IMR-90 (cell line): Measurements from ENCODE around the gene EID2B. TPM values are rescaled to one million over a fixed set of nuclear protein-coding genes. Genes with fewer than 3 reads are reported as not detected.

Source experiments
- ATAC-seq: fragments of 200-7000 bp; cut with Tn5 transposase; 2 replicates; pipeline ENCODE4 v1.9.1; 2020; ENCODE audit warnings: low read depth, mild to moderate bottlenecking, moderate library complexity
- BruUV-seq: library from RNA; stranded (reverse); fragments of 400-500 nt; replicated peaks from 2 replicates; lab custom pipeline; 2021; lab: Mats Ljungman, UMichigan
- CTCF ChIA-PET: fragments of 300-600 bp; formaldehyde crosslinking; extraction: SDS; loops from one replicate; lab custom pipeline; 2021; ENCODE audit warnings: antibody characterized with exemption; lab: Yijun Ruan, JAX
- POLR2A ChIA-PET: fragments of 300-600 bp; sonication (Branson Sonifier 250); formaldehyde crosslinking; loops from one replicate; lab custom pipeline; 2022; ENCODE audit warnings: antibody characterized with exemption; ENCODE audit not compliant: unreplicated experiment; lab: Charles Lee
- DNase-seq: peaks from one replicate; pipeline ENCODE4 v3.0.0; 2013
- H2AFZ ChIP-seq: replicated peaks from 2 replicates; pipeline ENCODE3; 2013; ENCODE audit warnings: low read length, mild to moderate bottlenecking; ENCODE audit not compliant: poor library complexity
- H2AK5ac ChIP-seq: 2 replicates; pipeline ENCODE4 v1.6.1; 2013; ENCODE audit warnings: low read depth, low read length, inconsistent platforms
- H2AK9ac ChIP-seq: replicated peaks from 2 replicates; pipeline ENCODE3; 2013; ENCODE audit warnings: mild to moderate bottlenecking, low read depth, low read length, moderate library complexity; ENCODE audit not compliant: poor library complexity
- H2BK120ac ChIP-seq: 2 replicates; pipeline ENCODE4 v1.6.1; 2013; ENCODE audit warnings: low read depth, low read length, inconsistent platforms
- H2BK15ac ChIP-seq: 3 replicates; pipeline ENCODE4 v1.6.1; 2013; ENCODE audit warnings: low read depth, low read length, inconsistent platforms
- H2BK20ac ChIP-seq: 2 replicates; pipeline ENCODE4 v1.6.1; 2013; ENCODE audit warnings: low read depth, mild to moderate bottlenecking, inconsistent platforms, low read length, moderate library complexity
- H2BK5ac ChIP-seq: 2 replicates; pipeline ENCODE4 v1.6.1; 2013; ENCODE audit warnings: mild to moderate bottlenecking, low read depth, low read length, inconsistent platforms; ENCODE audit not compliant: poor library complexity, severe bottlenecking
- H3K14ac ChIP-seq: replicated peaks from 2 replicates; pipeline ENCODE4 v1.6.1; 2013; ENCODE audit warnings: low read depth, low read length, inconsistent platforms
- H3K18ac ChIP-seq: 2 replicates; pipeline ENCODE4 v1.6.1; 2013; ENCODE audit warnings: low read depth, low read length, control low read depth
- H3K23ac ChIP-seq: 2 replicates; pipeline ENCODE4 v1.6.1; 2013; ENCODE audit warnings: low read depth, low read length, inconsistent platforms
- H3K27ac ChIP-seq: 2 replicates; pipeline ENCODE4 v1.5.1; 2013; ENCODE audit warnings: mild to moderate bottlenecking, control low read depth, low read length; ENCODE audit not compliant: insufficient read depth
- H3K27me3 ChIP-seq: 2 replicates; pipeline ENCODE4 v1.6.1; 2013; ENCODE audit warnings: low read length; ENCODE audit not compliant: control insufficient read depth, insufficient read depth
- H3K36me3 ChIP-seq: 2 replicates; pipeline ENCODE4 v1.6.1; 2013; ENCODE audit warnings: low read length, mixed read lengths; ENCODE audit not compliant: control insufficient read depth, insufficient read depth
- H3K4ac ChIP-seq: 2 replicates; pipeline ENCODE4 v1.6.1; 2013; ENCODE audit warnings: low read depth, low read length, inconsistent platforms
- H3K4me1 ChIP-seq: 2 replicates; pipeline ENCODE4 v1.6.1; 2013; ENCODE audit warnings: low read length, mixed read lengths; ENCODE audit not compliant: control insufficient read depth, insufficient read depth
- H3K4me2 ChIP-seq: 2 replicates; pipeline ENCODE4 v1.6.1; 2013; ENCODE audit warnings: low read depth, mild to moderate bottlenecking, control low read depth, low read length, moderate library complexity
- H3K4me3 ChIP-seq: 2 replicates; pipeline ENCODE4 v1.5.1; 2013; ENCODE audit warnings: low read depth, mild to moderate bottlenecking, control low read depth, low read length, moderate library complexity; ENCODE audit not compliant: insufficient read depth
- H3K56ac ChIP-seq: 2 replicates; pipeline ENCODE4 v1.6.1; 2013; ENCODE audit warnings: low read length, inconsistent platforms; ENCODE audit not compliant: insufficient read depth; ENCODE audit errors: extremely low read depth
- H3K79me1 ChIP-seq, 2 experiments: 2 replicates each; pipeline ENCODE4 v1.6.1; 2013; ENCODE audit warnings: low read length in 2 of 2, inconsistent platforms in 1 of 2, low read depth in 1 of 2
- H3K9ac ChIP-seq: 2 replicates; pipeline ENCODE4 v1.6.1; 2013; ENCODE audit warnings: low read depth, low read length, control low read depth
- H3K9me1 ChIP-seq: 2 replicates; pipeline ENCODE4 v1.6.1; 2013; ENCODE audit warnings: low read length, inconsistent platforms; ENCODE audit not compliant: insufficient read depth
- H3K9me3 ChIP-seq: 2 replicates; pipeline ENCODE4 v1.6.1; 2013; ENCODE audit warnings: low read length; ENCODE audit not compliant: control insufficient read depth, insufficient read depth
- H4K20me1 ChIP-seq: 2 replicates; pipeline ENCODE4 v1.6.1; 2013; ENCODE audit warnings: low read length, inconsistent platforms; ENCODE audit not compliant: insufficient read depth
- H4K5ac ChIP-seq: 2 replicates; pipeline ENCODE4 v1.6.1; 2013; ENCODE audit warnings: mild to moderate bottlenecking, low read depth, low read length, control low read depth
- H4K8ac ChIP-seq, 2 experiments: 2 replicates each; pipeline ENCODE4 v1.6.1; 2013; ENCODE audit warnings: low read depth in 2 of 2, low read length in 2 of 2, control low read depth in 1 of 2, inconsistent platforms in 1 of 2
- H4K91ac ChIP-seq: 2 replicates; pipeline ENCODE4 v1.6.1; 2013; ENCODE audit warnings: low read depth, low read length, inconsistent platforms; ENCODE audit not compliant: insufficient read depth
- CEBPB ChIP-seq: IDR thresholded peaks from 2 replicates; pipeline ENCODE4 v1.6.1; 2012; ENCODE audit warnings: low read depth, low read length, improper control_type of control experiment
- CHD1 ChIP-seq: IDR thresholded peaks from 2 replicates; pipeline ENCODE4 v1.6.1; 2012; ENCODE audit warnings: low read depth, low read length, improper control_type of control experiment
- MAZ ChIP-seq: IDR thresholded peaks from 2 replicates; pipeline ENCODE4 v1.6.1; 2012; ENCODE audit warnings: low read depth, mild to moderate bottlenecking, low read length, improper control_type of control experiment, moderate library complexity, borderline replicate concordance
- MXI1 ChIP-seq: IDR thresholded peaks from 2 replicates; pipeline ENCODE4 v1.6.1; 2012; ENCODE audit warnings: low read depth, mild to moderate bottlenecking, low read length, moderate library complexity, borderline replicate concordance
- RFX5 ChIP-seq: IDR thresholded peaks from 2 replicates; pipeline ENCODE4 v1.8.0; 2012; ENCODE audit warnings: low read depth, mild to moderate bottlenecking, low read length, moderate library complexity
- WGBS, 2 experiments: methylation state at CpG; one replicate each; pipeline versions ENCODE4 v1.1.5 to v1.1.7; 2013; ENCODE audit warnings: missing lambda C conversion rate in 2 of 2; ENCODE audit not compliant: insufficient read length in 1 of 2; ENCODE audit errors: extremely low coverage in 2 of 2; 5-methylcytosine and 5-hydroxymethylcytosine counted together
- dilution Hi-C: fragments of 300-500 bp; cut with HindIII; formaldehyde crosslinking; loops from one replicate; pipeline ENCODE4 v1.14.3; 2018; ENCODE audit warnings: low sequenced_read_pairs; ENCODE audit not compliant: unreplicated experiment
- in situ Hi-C: fragments of 300-500 bp; cut with MboI; formaldehyde crosslinking; loops from 3 replicates; pipeline ENCODE4 v1.14.3; 2019; ENCODE audit warnings: low sequenced_read_pairs, inconsistent platforms, mixed read lengths
- intact Hi-C: fragments of 100-400 bp; cut with micrococcal nuclease; formaldehyde crosslinking; loops from 2 replicates; pipeline ENCODE4 v1.10.0; 2022
- polyA plus RNA-seq, 3 experiments: library from polyadenylated mRNA; depleted of rRNA; stranded (reverse); fragments of >200 nt; gene quantifications; 2 replicates each; pipeline ENCODE4 v1.2.3, GENCODE V29; 2012; ENCODE audit warnings: low replicate concordance in 1 of 3
- total RNA-seq: library from RNA; depleted of rRNA; stranded (reverse); fragments of >200 nt; gene quantifications from 2 replicates; pipeline ENCODE4 v1.2.3, GENCODE V29; 2012
- TF ChIP-seq, protein P1 (sequence below): fragments of 150-350 bp; IDR thresholded peaks from 2 replicates; pipeline ENCODE4 v1.6.1; 2016; ENCODE audit warnings: low read depth, mild to moderate bottlenecking, low read length, moderate library complexity, borderline replicate concordance
- TF ChIP-seq, protein P2 (sequence below): conservative IDR thresholded peaks from 2 replicates; pipeline ENCODE4 v1.5.1; 2012; ENCODE audit warnings: mild to moderate bottlenecking, low read depth, low read length, improper control_type of control experiment

Gene EID2B
- total and polyA plus RNA-seq, 2 of the 4 experiments (the other 2 are of a cell fraction), result 2.5 to 2.7 TPM

DNA sequence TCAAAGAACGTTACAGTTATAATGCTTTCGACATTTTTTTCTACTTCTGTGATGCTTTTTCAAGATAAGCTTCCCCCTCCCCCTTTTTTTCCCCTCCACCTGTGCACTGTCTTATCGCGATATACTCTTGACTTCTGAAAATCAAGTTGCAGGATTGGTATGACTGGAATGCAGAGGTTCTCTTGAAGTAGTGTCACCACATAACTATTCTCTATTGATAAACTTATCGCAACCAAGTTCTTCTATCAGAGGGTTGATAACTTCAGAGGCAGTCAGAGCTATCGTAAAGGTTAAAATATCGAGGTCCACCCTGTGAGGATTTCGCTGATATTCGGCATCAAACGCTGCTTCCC lies 6.5 kb upstream of the EID2B start:
- H3K9ac ChIP-seq, result peak overlapping the region; percentile 99
- TF ChIP-seq, protein P1, sequence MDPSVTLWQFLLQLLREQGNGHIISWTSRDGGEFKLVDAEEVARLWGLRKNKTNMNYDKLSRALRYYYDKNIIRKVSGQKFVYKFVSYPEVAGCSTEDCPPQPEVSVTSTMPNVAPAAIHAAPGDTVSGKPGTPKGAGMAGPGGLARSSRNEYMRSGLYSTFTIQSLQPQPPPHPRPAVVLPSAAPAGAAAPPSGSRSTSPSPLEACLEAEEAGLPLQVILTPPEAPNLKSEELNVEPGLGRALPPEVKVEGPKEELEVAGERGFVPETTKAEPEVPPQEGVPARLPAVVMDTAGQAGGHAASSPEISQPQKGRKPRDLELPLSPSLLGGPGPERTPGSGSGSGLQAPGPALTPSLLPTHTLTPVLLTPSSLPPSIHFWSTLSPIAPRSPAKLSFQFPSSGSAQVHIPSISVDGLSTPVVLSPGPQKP, result no peak
- no peak for TF ChIP-seq CEBPB
- TF ChIP-seq MXI1, result no peak
- no peak for TF ChIP-seq MAZ
- no peak for TF ChIP-seq RFX5
- TF ChIP-seq, protein P2, sequence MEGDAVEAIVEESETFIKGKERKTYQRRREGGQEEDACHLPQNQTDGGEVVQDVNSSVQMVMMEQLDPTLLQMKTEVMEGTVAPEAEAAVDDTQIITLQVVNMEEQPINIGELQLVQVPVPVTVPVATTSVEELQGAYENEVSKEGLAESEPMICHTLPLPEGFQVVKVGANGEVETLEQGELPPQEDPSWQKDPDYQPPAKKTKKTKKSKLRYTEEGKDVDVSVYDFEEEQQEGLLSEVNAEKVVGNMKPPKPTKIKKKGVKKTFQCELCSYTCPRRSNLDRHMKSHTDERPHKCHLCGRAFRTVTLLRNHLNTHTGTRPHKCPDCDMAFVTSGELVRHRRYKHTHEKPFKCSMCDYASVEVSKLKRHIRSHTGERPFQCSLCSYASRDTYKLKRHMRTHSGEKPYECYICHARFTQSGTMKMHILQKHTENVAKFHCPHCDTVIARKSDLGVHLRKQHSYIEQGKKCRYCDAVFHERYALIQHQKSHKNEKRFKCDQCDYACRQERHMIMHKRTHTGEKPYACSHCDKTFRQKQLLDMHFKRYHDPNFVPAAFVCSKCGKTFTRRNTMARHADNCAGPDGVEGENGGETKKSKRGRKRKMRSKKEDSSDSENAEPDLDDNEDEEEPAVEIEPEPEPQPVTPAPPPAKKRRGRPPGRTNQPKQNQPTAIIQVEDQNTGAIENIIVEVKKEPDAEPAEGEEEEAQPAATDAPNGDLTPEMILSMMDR, result no peak
- TF ChIP-seq CHD1, result no peak
- BruUV-seq, result TSS peak; percentile 80
- peak overlapping the region; percentile 76 for H2AK9ac ChIP-seq
- no peaks in the 10 kb centered on the region for H3K9me3 ChIP-seq
- H3K9me1 ChIP-seq, result no peaks in the 10 kb centered on the region
- H3K4me1 ChIP-seq, result no peaks in the 10 kb centered on the region
- WGBS, 2 experiments, result 0% methylated on average over 5 of the region's 10 CpGs; no CpG with 5 or more reads in 1 of the 2 experiments
- peak overlapping the region; percentile 95 for H3K4me2 ChIP-seq
- H2AK5ac ChIP-seq, result 0 out of 2 replicates have a peak overlapping the region, but pooled peaks have one; percentile 69
- POLR2A ChIA-PET, result interaction anchor here (0.6 kb wide), 1 partner anchor 294 kb away, joined by 3 read pairs; no protein-coding TSS in a partner anchor
- peaks cover 0 to 25% of the 10 kb centered on the region in 2 experiments; a peak in 3 of 4 replicates for H3K79me1 ChIP-seq
- peak overlapping the region; percentile 63 for H3K18ac ChIP-seq
- no peak overlapping the region for H2BK20ac ChIP-seq
- peak overlapping the region; percentile 98 for H3K23ac ChIP-seq
- H4K91ac ChIP-seq, result peak overlapping the region; percentile 30; the same call in 1 of the 2 replicates
- H2BK120ac ChIP-seq, result no peak overlapping the region
- peak; percentile 54 for DNase-seq
- H4K20me1 ChIP-seq, result peaks cover 3% of the 10 kb centered on the region; the same call in 1 of the 2 replicates
- CTCF ChIA-PET, result interaction anchor here (1.8 kb wide), 1 partner anchor 99 kb away, joined by 8 read pairs; no protein-coding TSS in a partner anchor
- H3K4ac ChIP-seq, result peak overlapping the region; percentile 88
- no peak overlapping the region for H2BK15ac ChIP-seq
- peak overlapping the region; percentile 100 for H2AFZ ChIP-seq
- peak overlapping the region; percentile 46; the same call in 1 of the 2 replicates for H4K5ac ChIP-seq
- intact Hi-C loops, result no loop called here
- ATAC-seq, result peak; percentile 3
- peak overlapping the region; percentile 91 for H3K27ac ChIP-seq
- in situ Hi-C loops, result no loop called here
- no peaks in the 10 kb centered on the region for H3K36me3 ChIP-seq
- dilution Hi-C loops, result no loop called here
- H3K27me3 ChIP-seq, result no peaks in the 10 kb centered on the region
- peak overlapping the region; percentile 92 for H3K56ac ChIP-seq
- H3K4me3 ChIP-seq, result peak overlapping the region; percentile 89
- peak overlapping the region; percentile 13 to 65; a peak in 3 of 4 replicates for H4K8ac ChIP-seq
- H3K14ac ChIP-seq, result peak overlapping the region; percentile 92
- peak overlapping the region; percentile 94 for H2BK5ac ChIP-seq
